GM03348 (cell line): ENCODE data around the gene ATP8A2.
A peak's percentile ranks its signal among the peaks of the same experiment; 100 is the strongest.
"Not testable (repeated sequence)": the region's sequence is repeated elsewhere in the genome, so short reads cannot be mapped to it uniquely, and the experiment has no call there.

Experiments
- DNase-seq: peaks from one replicate; pipeline ENCODE4 v3.0.0; 2012; ENCODE audit warnings: low spot score

The ATP8A2 gene

DNA sequence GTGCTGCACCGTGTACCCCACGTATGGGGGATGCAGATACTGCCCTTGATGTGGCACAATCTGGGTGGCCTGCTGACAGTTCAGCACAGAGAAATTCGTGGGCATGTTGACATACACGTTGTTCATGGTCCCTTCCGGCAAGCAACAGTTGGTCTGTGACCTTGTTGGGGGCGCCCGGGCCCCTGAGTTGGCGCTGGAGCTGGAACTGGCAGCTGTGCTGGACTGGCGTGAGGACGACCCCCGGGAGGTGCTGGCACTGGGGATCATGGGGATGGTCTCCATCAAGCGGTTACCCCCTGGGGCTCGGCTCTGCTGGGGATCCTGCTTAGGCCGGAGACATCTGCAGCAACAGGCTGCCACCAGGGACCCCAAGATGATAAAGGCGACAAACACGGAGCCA, 674.9 kb downstream of the ATP8A2 start:
- no peak for DNase-seq

DNA sequence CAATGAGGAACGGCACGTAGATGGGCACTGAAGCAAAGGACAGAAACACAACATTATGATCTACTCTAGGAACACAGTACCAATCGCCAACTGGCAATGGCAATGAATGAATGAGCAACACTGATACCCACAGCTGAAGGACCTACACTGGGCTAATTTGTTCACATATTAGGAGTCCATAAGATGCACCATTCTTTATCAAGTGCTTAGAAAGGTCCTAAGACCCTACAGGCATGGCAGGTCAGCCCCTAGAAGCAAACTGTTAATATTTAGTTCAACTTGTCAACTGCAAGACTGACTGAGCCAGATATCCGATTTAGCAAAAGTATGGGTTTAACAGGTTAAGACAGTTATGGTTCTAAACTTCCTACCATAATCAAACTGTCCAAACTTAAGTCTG, 675.3 kb downstream of the ATP8A2 start:
- DNase-seq, result no peak

GRCh38 chr13:26048741-26049140, 677.0 kb downstream of the ATP8A2 start:
- no peak for DNase-seq

DNA sequence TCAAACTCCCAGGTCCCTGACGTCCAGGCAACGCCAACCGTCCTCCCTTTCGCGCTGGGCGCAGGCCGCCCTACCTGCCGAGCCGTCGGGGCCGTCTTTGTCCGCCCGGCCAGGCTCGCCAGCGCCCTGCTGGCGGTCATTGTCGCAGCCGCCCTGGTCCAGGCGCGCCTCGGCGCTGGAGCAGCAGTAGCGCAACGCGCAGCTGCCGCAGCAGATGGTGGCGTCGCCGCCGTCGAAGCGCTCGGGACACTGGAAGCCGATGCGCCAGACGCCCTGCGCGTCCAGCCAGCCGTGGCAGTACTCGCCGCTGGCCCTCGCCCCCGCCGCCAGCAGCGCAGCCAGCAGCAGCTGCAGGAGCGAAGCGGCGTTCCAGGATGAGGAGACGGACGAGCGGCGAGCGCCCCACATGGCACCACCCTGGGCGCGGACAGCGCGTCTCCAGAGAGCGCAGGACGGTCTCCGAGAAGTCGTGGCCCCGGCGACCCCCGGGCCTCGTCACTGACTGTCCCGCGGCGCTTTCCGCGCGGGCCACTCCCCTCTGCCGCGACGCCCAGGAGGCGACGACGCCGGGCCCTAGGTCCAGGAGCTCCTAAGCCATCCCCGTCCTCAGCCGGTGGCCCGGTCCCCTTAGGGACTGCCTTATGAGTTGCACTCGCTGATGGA, 678.9 kb downstream of the ATP8A2 start:
- no peak for DNase-seq

DNA sequence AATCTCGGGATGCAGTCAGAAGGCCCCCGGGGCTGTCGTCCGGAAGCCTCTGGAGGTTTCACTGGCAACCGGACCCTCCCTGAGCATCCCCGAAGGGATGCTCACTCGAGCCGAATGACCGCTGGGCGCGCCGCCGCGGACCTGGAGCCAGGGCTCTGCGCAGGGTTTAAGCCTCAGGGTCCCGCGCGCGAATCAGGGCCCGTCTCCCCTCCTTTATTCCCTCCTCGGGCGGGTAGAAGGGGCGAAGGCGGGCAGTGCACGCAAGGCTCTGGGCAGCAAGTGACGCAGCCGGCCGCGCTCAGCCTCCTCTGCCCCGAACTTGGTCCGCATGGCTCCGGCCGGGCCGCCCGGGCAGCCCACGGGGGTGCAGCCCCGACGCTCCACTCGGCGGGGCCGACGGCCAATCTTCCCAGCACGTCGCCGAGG, 679.5 kb downstream of the ATP8A2 start:
- peak; percentile 6 for DNase-seq

GRCh38 chr13:26051657-26052311, 680.0 kb downstream of the ATP8A2 start, which contains the start of gene SHISA2:
Gene SHISA2 (minus strand): TSS chr13:26052016. CDS start chr13:26050975, 1,041 bp downstream.
- peak; percentile 80 for DNase-seq

DNA sequence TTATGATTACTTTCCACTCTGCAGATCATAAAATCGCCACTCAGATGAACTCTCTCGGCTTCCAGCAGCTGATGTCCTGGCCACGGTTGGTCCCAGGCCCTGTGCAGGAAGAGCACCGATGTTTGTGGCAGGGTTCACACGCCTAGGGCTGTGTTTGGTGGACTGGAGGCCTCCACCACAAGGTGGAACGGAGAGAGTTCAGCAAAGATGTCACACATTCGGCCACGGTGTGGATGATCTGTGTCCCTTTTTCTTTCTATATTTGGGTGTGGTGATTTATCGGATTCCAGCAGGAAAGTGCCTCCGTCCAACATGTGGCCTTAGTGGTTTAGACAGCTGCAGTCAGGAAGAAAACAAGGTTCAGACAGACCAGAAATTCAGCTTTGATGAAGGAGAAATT, 680.6 kb downstream of the ATP8A2 start:
- DNase-seq, result no peak

- DNase-seq, result no peak
Observed at GRCh38 chr13:26053418-26053980, 681.7 kb downstream of the ATP8A2 start.

- no peak for DNase-seq
Observed at GRCh38 chr13:26054896-26055295, 683.1 kb downstream of the ATP8A2 start.

- DNase-seq, result no peak
Observed at GRCh38 chr13:26058704-26059103, 686.9 kb downstream of the ATP8A2 start.

- DNase-seq, result no peak
Observed at GRCh38 chr13:26060357-26060756, 688.6 kb downstream of the ATP8A2 start.

DNA sequence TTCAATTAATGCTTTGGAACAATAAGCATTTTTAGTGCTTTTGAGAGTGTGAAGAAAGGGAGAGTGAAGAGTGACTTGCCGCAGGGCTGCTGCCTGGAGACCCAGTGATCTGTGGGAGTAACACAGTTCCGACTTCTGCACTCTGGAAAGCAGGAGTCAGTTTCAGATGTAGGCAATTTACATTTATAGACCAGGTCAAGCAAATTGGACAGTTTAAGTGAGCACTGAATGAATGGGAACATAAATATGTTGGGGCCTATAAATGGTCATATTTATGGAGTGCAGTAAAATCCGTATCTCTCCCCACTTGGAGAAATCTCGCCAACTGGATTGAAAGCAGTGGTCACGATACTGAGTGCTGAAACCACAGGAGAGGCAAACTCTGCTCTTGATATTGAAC, 689.5 kb downstream of the ATP8A2 start:
- DNase-seq, result no peak

DNA sequence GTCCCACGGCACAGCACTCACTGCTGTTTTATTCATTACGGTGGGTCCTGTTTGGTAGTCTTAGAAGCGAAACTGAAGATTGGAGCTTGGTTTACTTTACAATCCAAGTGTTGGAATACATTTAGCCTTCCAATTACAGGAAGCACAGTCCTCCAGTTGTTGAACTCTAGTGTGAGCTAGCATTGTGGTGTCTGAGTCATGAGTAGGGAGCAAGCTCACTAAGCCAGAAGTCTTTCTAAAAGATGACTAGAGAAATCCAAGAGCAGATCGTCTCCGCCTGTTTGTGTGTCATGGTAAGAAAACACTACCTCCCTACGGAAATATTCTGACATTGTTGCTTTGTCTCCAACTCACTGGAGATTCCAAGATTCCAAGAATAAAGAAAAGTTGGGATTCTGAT, 690.2 kb downstream of the ATP8A2 start:
- DNase-seq, result peak; percentile 29

DNA sequence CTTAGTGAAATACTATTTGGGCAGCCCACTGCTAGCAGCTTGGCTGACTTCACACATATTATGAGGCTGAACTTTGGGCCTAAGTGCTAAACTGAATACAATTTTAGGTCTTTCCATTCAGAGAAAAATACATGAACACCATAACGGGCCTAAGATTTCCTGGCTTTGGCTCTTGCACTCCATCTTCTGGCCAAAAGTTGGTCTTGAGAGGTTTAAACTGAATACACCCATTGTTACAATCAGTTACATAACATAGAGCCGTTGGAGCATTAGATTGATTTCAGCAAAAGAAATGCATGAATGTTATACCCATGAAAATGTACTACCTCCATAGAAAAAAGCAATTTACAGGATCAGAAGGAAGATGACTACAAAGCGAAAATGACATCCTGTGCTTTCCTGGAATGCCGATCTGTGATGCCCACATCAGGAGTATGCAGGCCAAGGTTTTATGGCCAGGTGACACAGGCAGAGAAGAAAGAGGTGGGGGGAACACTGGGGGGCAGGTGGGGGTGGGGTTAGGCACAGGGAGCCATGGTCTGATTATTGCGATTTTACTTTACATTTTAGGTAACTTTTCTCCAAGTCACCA, 691.2 kb downstream of the ATP8A2 start:
- DNase-seq, result peak; percentile 52

DNA sequence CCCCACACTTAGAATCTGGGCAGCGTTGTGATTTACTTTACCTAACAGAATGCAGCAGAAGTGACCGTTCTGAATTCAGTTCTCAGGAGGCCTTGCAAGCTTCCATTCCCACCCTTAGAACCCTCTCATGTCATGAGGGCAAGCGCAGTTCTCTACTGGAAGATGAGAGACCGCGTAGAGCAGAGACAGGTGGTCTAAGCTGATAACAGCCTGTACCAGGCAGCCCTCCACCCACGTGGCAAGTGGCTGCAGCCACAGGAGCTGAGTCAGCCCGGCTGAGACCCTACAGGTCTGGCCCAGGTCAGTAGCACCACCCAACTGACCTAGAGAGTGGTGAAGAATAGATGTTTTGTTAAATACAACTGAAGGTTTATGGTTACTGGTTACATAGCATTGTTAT, 694.7 kb downstream of the ATP8A2 start:
- DNase-seq, result not testable (repeated sequence)

GRCh38 chr13:26067601-26068000, 695.8 kb downstream of the ATP8A2 start:
- DNase-seq, result no peak

DNA sequence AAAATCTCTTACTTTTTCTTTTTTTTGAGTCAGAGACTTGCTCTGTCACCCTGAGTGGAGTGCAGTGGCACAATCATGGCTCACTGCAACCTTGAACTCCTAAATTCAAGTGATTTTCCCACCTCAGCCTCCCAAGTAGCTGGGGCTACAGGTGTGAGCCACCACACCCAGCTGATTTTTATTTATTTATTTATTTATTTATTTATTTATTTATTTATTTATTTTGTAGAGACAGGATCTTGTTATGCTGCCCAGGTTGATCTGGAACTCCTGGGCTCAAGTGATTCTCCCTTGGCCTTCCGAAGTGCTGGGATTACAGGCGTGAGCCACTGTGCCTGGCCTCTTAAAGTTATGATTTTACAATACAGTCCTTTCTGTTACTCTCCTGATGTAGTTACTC, 696.6 kb downstream of the ATP8A2 start:
- not testable (repeated sequence) for DNase-seq

GRCh38 chr13:26069642-26070041, 697.9 kb downstream of the ATP8A2 start:
- not testable (repeated sequence) for DNase-seq

DNA sequence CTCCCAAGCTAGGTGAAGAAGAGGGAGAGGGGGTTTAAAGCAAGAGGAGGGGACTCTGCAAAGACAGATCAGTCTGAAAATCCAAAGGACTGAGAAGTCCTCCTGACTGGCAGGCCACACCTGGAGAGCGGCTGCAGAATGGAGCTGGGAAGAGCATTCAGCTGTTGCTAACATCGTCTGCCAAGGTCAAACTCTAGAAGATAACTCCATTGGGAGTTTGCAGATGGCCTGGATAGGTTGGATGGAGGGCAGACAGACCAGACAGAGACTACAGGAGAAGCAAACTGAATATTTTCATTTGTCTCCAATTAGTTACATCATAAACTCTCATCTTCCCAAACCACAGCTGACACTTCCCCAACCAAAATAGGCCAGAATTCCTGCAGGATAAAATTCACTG, 699.9 kb downstream of the ATP8A2 start:
- DNase-seq, result no peak

GRCh38 chr13:26072335-26072734, 700.6 kb downstream of the ATP8A2 start:
- not testable (repeated sequence) for DNase-seq

- no peak for DNase-seq
Observed at GRCh38 chr13:26074706-26075105, 702.9 kb downstream of the ATP8A2 start.
